Nephron (organoid): ENCODE data around the gene TMEM61.

Experiments
- H3K27ac Mint-ChIP-seq, 3 experiments: 2 replicates each; pipeline ENCODE4 v1.8.0; 2020; ENCODE audit warnings: mixed read lengths in 3 of 3, mild to moderate bottlenecking in 2 of 3, moderate library complexity in 1 of 3
- H3K27me3 Mint-ChIP-seq: 2 replicates; pipeline ENCODE4 v1.8.0; 2021; ENCODE audit warnings: low read depth, mild to moderate bottlenecking, moderate library complexity, mixed read lengths
- H3K36me3 Mint-ChIP-seq: 2 replicates; pipeline ENCODE4 v1.8.0; 2020; ENCODE audit warnings: low read depth, mixed read lengths
- H3K4me1 Mint-ChIP-seq: 2 replicates; pipeline ENCODE4 v1.8.0; 2020; ENCODE audit warnings: mixed read lengths
- H3K4me3 Mint-ChIP-seq, 3 experiments: 2 replicates each; pipeline ENCODE4 v1.8.0; 2020; ENCODE audit warnings: mild to moderate bottlenecking in 3 of 3, mixed read lengths in 3 of 3, moderate library complexity in 2 of 3
- H3K9me3 Mint-ChIP-seq: 2 replicates; pipeline ENCODE4 v1.8.0; 2020; ENCODE audit warnings: mixed read lengths
- CTCF ChIP-seq, 3 experiments: fragments of 200-600 bp; sonication (generic); IDR thresholded peaks; one replicate each; pipeline ENCODE4 v1.5.0; 2021; ENCODE audit warnings: antibody characterized with exemption in 3 of 3; ENCODE audit not compliant: unreplicated experiment in 3 of 3

TMEM61 gene

DNA sequence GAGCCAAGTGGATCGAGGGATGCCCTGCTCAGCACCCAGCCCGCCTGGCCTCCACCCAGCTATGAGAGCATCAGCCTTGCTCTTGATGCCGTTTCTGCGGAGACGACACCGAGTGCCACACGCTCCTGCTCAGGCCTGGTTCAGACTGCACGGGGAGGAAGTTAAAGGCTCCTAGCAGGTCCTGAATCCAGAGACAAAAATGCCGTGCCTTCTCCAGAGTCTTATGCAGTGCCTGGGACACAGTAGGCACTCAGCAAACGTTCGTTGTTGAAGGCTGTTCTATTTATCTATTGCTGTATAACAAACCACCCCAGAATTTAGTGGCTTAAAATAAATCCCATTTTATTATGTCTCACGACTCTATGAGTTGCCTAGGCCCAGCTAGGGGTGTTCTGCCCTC is 11.5 kb downstream of the TMEM61 start:
- no peaks in the 10 kb centered on the region for H3K36me3 Mint-ChIP-seq
- H3K4me3 Mint-ChIP-seq = no peak overlapping the region
- H3K27me3 Mint-ChIP-seq = peaks cover 47% of the 10 kb centered on the region
- H3K4me1 Mint-ChIP-seq = peaks cover 21% of the 10 kb centered on the region
- H3K27ac Mint-ChIP-seq = no peak overlapping the region
- peaks cover 3% of the 10 kb centered on the region for H3K9me3 Mint-ChIP-seq
- no peak for TF ChIP-seq CTCF (IDR thresholded peaks at IDR 0.05; ENCODE audit: unreplicated experiment in 3 of 3)

DNA sequence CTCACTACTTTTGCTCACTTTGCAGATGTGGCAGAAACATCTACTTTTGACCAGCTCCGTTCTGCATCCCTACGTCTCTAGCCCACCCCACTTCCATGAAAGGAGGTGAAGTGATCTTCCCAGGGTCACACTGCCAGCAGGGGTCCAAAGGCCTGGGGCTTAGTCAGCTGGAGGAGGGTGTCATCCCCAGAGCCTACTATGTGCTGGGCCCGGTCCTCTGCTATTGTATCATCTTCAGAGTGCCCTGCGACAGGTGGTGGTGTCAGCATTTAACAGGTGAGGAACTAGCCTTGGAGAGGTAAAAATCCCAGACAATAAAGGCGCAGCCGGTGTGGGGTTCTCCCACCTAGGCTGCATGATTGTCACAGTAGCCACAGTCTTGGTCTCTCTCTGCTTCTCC is 12.7 kb downstream of the TMEM61 start:
- H3K36me3 Mint-ChIP-seq = no peaks in the 10 kb centered on the region
- peaks cover 15% of the 10 kb centered on the region for H3K4me1 Mint-ChIP-seq
- peaks cover 55% of the 10 kb centered on the region for H3K27me3 Mint-ChIP-seq
- no peak overlapping the region for H3K27ac Mint-ChIP-seq
- no peak for TF ChIP-seq CTCF (IDR thresholded peaks at IDR 0.05; ENCODE audit: unreplicated experiment in 3 of 3)
- H3K4me3 Mint-ChIP-seq = no peak overlapping the region
- H3K9me3 Mint-ChIP-seq = peaks cover 3% of the 10 kb centered on the region

DNA sequence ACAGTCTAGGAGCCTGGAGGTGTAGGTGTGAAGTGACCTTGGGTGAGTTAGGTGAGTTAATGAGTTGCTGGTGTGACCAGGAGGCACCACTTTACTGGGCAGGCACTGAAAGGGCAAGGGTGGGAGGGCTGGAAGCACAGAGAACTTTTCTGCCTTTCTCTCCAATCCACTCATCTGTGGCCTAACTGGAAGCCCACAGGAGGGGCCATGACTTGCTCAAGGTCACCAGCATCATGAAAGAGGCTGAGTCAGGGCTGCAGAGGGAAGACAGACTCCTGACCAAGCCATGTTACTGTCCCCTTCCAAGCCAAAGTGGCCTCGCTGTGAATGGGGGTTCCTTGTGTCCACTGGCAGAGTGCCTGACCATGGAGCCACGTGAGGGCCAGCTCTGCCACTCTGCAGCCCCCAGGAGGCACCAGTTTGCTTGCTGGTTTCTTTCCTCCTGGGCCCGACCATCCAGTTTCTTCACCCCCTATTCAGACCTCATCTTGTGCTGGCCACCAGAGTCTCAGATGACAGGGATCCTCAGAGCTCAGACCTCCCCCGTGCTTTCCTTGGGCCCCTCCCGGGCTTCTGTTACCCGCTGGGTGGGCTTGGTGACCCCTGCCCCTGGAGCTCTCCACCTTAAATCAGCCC is 14.0 kb downstream of the TMEM61 start:
- peaks cover 68% of the 10 kb centered on the region for H3K27me3 Mint-ChIP-seq
- no peaks in the 10 kb centered on the region for H3K36me3 Mint-ChIP-seq
- H3K27ac Mint-ChIP-seq = peak overlapping the region in 1 of 3 experiments; percentile 85
- peak overlapping the region in 1 of 3 experiments; percentile 1 for H3K4me3 Mint-ChIP-seq
- TF ChIP-seq CTCF (IDR thresholded peaks at IDR 0.05; ENCODE audit: unreplicated experiment in 3 of 3) = no peak
- H3K4me1 Mint-ChIP-seq = peaks cover 15% of the 10 kb centered on the region
- peaks cover 3% of the 10 kb centered on the region for H3K9me3 Mint-ChIP-seq

DNA sequence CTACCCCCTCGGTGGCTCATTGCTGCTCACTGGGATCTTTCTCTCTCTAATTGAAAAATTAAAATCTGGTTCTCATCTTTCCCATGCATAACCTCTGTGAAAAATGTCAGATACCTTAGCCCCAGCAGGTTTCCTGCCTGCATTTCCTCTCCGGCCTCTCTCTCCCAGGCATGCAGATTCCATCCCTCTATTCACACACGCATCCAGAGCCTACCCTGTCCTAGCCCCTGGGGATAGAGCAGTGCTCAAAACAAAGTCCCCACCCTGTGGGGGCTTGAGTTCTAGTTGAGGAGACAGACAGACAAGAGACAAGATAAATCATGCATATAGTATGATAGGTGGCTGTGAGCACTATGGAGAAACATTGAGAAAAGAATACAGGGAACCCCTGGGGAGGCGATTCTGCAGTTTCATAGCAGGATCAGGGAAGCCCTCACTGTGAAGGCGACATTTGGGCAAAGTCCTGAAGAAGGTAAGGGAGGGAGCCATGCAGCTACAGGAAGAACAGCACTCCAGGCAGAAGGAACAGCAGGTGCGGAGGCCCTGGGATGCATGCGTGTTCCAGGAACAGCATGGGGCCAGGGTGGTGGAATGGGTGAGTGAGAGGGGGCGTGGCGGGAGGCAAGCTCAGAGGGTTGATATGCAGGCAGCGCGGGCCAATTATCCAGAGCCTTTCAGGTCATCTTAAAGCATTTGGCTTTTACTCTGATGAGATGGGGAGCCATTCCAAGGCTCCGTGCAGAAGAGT is 14.8 kb downstream of the TMEM61 start:
- Mint-ChIP-seq H3K27me3 (peaks cover 74% of the 10 kb centered on the region), H3K4me3 (peak overlapping the region in 1 of 3 experiments; percentile 18), H3K4me1 (peaks cover 15% of the 10 kb centered on the region), H3K9me3 (peaks cover 3% of the 10 kb centered on the region), H3K27ac (peak overlapping the region in 1 of 3 experiments; percentile 34), H3K36me3 (no peaks in the 10 kb centered on the region)
- no peak for TF ChIP-seq CTCF (IDR thresholded peaks at IDR 0.05; ENCODE audit: unreplicated experiment in 3 of 3)

DNA sequence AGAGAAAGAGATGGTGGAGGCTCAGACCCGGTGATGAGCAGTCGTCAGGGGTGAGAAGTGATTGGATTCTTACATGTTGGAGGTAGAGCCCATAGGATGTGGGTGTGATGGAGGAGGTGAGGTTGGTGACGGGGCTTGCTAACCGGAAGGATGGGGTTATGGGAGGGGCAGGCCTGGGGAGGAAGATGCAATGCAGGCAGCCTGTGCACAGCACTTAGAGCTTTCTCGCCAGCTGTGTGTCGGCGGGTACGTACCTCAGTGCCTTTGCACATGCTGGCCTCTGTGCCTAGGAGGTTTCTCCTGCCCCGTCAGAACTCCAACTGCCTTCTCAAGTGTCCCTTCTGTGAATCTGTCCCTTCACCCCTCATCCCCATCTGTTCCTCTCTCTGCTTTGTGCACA is 15.4 kb downstream of the TMEM61 start:
- no peak for TF ChIP-seq CTCF (IDR thresholded peaks at IDR 0.05; ENCODE audit: unreplicated experiment in 3 of 3)
- Mint-ChIP-seq H3K4me1 (peaks cover 15% of the 10 kb centered on the region), H3K36me3 (no peaks in the 10 kb centered on the region), H3K4me3 (no peak overlapping the region), H3K27me3 (peaks cover 74% of the 10 kb centered on the region), H3K27ac (no peak overlapping the region), H3K9me3 (peaks cover 3% of the 10 kb centered on the region)
